ENCODE data around the gene MTREX. TPM values are rescaled to one million over a fixed set of nuclear protein-coding genes. Genes with fewer than 3 reads are reported as not detected.

The MTREX gene
- total and polyA plus RNA-seq, 3 donors from 2014 or later: 33.7 to 126 (median 108) TPM

- DNase-seq: no peak
- Histone ChIP-seq H3K27ac (no peak overlapping the region), H3K9me3 (no peaks in the 10 kb centered on the region), H3K4me3 (no peak overlapping the region), H3K36me3 (ENCODE audit: low read depth, missing control alignments) (no peaks in the 10 kb centered on the region), H3K27me3 (no peaks in the 10 kb centered on the region), H3K4me1 (no peaks in the 10 kb centered on the region)
- TF ChIP-seq POLR2A (IDR thresholded peaks at IDR 0.05): no peak
- TF ChIP-seq CTCF (IDR thresholded peaks at IDR 0.05): no peak
- 48% methylated on average over 2 of the region's 2 CpGs for WGBS, 2 donors
- intact Hi-C loops (cut with DNase I; ENCODE audit: low total_unique reads): no loop called here
Observed at GRCh38 chr5:55402199-55402598, 94.4 kb downstream of the MTREX start.

GRCh38 chr5:55406292-55406691 is 98.5 kb downstream of the MTREX start:
- H3K9me3 ChIP-seq: no peaks in the 10 kb centered on the region
- no peaks in the 10 kb centered on the region for H3K36me3 ChIP-seq (ENCODE audit: low read depth, missing control alignments)
- no peaks in the 10 kb centered on the region for H3K4me1 ChIP-seq
- intact Hi-C loops (cut with DNase I; ENCODE audit: low total_unique reads): no loop called here
- H3K27ac ChIP-seq: no peak overlapping the region
- DNase-seq: no peak
- TF ChIP-seq POLR2A (IDR thresholded peaks at IDR 0.05) (no peak), CTCF (IDR thresholded peaks at IDR 0.05) (no peak)
- H3K27me3 ChIP-seq: no peaks in the 10 kb centered on the region
- no peak overlapping the region for H3K4me3 ChIP-seq
- WGBS, 2 donors: 84 to 85% methylated on average over 2 of the region's 2 CpGs

GRCh38 chr5:55407059-55407684 is 99.4 kb downstream of the MTREX start:
- H3K9me3 ChIP-seq: no peaks in the 10 kb centered on the region
- no peak for DNase-seq
- intact Hi-C loops (cut with DNase I; ENCODE audit: low total_unique reads): no loop called here
- no peak overlapping the region for H3K27ac ChIP-seq
- H3K4me3 ChIP-seq: no peak overlapping the region
- H3K27me3 ChIP-seq: no peaks in the 10 kb centered on the region
- H3K36me3 ChIP-seq (ENCODE audit: low read depth, missing control alignments): no peaks in the 10 kb centered on the region
- TF ChIP-seq POLR2A (IDR thresholded peaks at IDR 0.05) (no peak), CTCF (IDR thresholded peaks at IDR 0.05) (peak in 2 of 3 experiments; percentile 42 to 53)
- WGBS, 2 donors: 26 to 65% methylated on average over 1 of the region's 1 CpG
- no peaks in the 10 kb centered on the region for H3K4me1 ChIP-seq

GRCh38 chr5:55407984-55408383 is 100.2 kb downstream of the MTREX start:
- WGBS, 2 donors: 86 to 89% methylated on average over 3 of the region's 3 CpGs
- TF ChIP-seq POLR2A (IDR thresholded peaks at IDR 0.05) (no peak), CTCF (IDR thresholded peaks at IDR 0.05) (no peak)
- Histone ChIP-seq H3K4me3 (no peak overlapping the region), H3K27ac (no peak overlapping the region), H3K36me3 (ENCODE audit: low read depth, missing control alignments) (no peaks in the 10 kb centered on the region), H3K4me1 (no peaks in the 10 kb centered on the region), H3K27me3 (no peaks in the 10 kb centered on the region), H3K9me3 (no peaks in the 10 kb centered on the region)
- no peak for DNase-seq
- intact Hi-C loops (cut with DNase I; ENCODE audit: low total_unique reads): no loop called here

- TF ChIP-seq POLR2A (IDR thresholded peaks at IDR 0.05) (no peak), CTCF (IDR thresholded peaks at IDR 0.05) (no peak)
- no peaks in the 10 kb centered on the region for H3K4me1 ChIP-seq
- H3K9me3 ChIP-seq: no peaks in the 10 kb centered on the region
- 86 to 93% methylated on average over 1 of the region's 1 CpG for WGBS, 2 donors
- no peaks in the 10 kb centered on the region for H3K36me3 ChIP-seq (ENCODE audit: low read depth, missing control alignments)
- H3K4me3 ChIP-seq: no peak overlapping the region
- intact Hi-C loops (cut with DNase I; ENCODE audit: low total_unique reads): no loop called here
- H3K27ac ChIP-seq: no peak overlapping the region
- H3K27me3 ChIP-seq: no peaks in the 10 kb centered on the region
- no peak for DNase-seq
Observed at GRCh38 chr5:55409775-55410174, 102.0 kb downstream of the MTREX start.

All from testis (tissue), 3 donors.